Activated T-helper 2 cell treated with anti-CD3 and anti-CD28 coated beads, Interferon-gamma antibody, Interleukin-2, Interleukin-4, amounts not matched to agents 10 μg/mL and 5 μg/mL and 100 μg/mL, durations not matched to agents 14 hours and 24 hours and 36 hours (primary cell): ENCODE data around the gene ATP6V1D. TPM values are rescaled to one million over a fixed set of nuclear protein-coding genes. Genes with fewer than 3 reads are reported as not detected.
"Not testable (repeated sequence)": the region's sequence is repeated elsewhere in the genome, so short reads cannot be mapped to it uniquely, and the experiment has no call there.

Experiments used
- DNase-seq: peaks from one replicate; pipeline ENCODE4 v3.0.0; 2021; ENCODE audit warnings: low spot score
- H3K27ac Mint-ChIP-seq: one replicate; pipeline ENCODE4 v1.8.0; 2021; ENCODE audit warnings: mixed read lengths
- H3K27me3 Mint-ChIP-seq: one replicate; pipeline ENCODE4 v1.8.0; 2021; ENCODE audit warnings: low read depth, mixed read lengths
- H3K36me3 Mint-ChIP-seq: one replicate; pipeline ENCODE4 v1.8.0; 2021; ENCODE audit warnings: low read depth, mixed read lengths
- H3K4me1 Mint-ChIP-seq: one replicate; pipeline ENCODE4 v1.8.0; 2021; ENCODE audit warnings: low read depth, mixed read lengths
- H3K4me3 Mint-ChIP-seq: one replicate; pipeline ENCODE4 v1.8.0; 2021; ENCODE audit warnings: low read depth, mild to moderate bottlenecking, moderate library complexity, mixed read lengths
- H3K9me3 Mint-ChIP-seq: one replicate; pipeline ENCODE4 v1.8.0; 2021; ENCODE audit warnings: mixed read lengths
- intact Hi-C: fragments of 100-400 bp; cut with micrococcal nuclease; formaldehyde crosslinking; loops from one replicate; pipeline ENCODE4 v1.15.1; 2023
- total RNA-seq: library from RNA; stranded (reverse); gene quantifications from 2 replicates; pipeline ENCODE4 v1.2.3, GENCODE V29; 2022

ATP6V1D gene
- 23.6 and 26.8 TPM in 2 replicates for total RNA-seq

DNA sequence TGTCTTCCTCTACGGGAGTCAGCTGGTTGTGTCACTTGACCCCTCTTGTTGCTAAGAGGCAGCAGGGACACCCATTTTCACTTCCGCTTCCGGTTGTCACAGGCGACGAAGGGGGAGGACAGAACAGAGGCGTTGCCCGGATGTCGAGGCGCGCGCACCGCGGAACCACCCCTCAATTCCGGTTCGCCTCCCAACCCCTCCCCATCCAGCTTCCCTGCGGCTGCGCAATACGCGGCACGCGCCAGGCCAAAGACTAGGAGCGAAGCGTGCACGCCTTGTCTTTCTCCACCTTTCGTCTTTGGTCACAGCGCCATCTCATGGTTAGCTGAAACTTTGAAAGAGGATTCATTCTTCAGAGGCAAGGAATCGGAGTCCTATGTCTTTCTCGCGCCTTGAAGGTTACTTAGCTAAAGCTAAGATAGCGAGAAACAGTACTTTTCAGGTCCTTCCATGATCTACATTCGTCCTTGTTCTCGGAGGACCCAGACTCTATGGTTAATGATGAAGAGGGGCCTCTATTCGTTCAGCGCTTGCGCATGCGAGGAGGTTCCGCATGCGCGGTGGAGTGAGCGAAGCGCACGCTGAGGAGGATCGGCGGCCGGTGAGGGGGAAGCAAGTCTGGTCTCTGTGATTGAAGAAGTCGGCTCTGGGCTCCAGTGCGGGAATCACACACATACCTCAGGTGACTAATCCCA, at the start of gene ATP6V1D, which contains the start of gene EIF2S1:
Gene ATP6V1D, minus strand, starts transcription at position 30 of the 695 bp plus-strand sequence. CDS start 106 bp downstream, outside the sequence.
Gene EIF2S1, plus strand, starts transcription at position 554 of the 695 bp plus-strand sequence. CDS start 4,440 bp downstream, outside the sequence.
- Mint-ChIP-seq H3K36me3 (peaks cover 39% of the 10 kb centered on the region), H3K27ac (peak within 1 kb of the TSS; percentile 98), H3K4me3 (peak within 1 kb of the TSS; percentile 97), H3K4me1 (peaks cover 51% of the 10 kb centered on the region), H3K27me3 (no peaks in the 10 kb centered on the region), H3K9me3 (no peaks in the 10 kb centered on the region)
- peak; percentile 100 for DNase-seq
- intact Hi-C loops: loop anchor here (1.0 to 5.0 kb wide), 7 partner anchors 13 to 852 kb away; partner anchors contain the start of genes GPHN, PALS1 and ZFYVE26

GRCh38 chr14:67408122-67408801, 48.7 kb upstream of the ATP6V1D start:
- H3K27ac Mint-ChIP-seq, H3K4me3 Mint-ChIP-seq, H3K36me3 Mint-ChIP-seq, H3K9me3 Mint-ChIP-seq, H3K4me1 Mint-ChIP-seq, DNase-seq, intact Hi-C loops: not testable (repeated sequence)
- H3K27me3 Mint-ChIP-seq: peaks cover 21% of the 10 kb centered on the region

GRCh38 chr14:67405771-67406170, 46.2 kb upstream of the ATP6V1D start:
- DNase-seq: no peak
- peaks cover 12% of the 10 kb centered on the region for H3K27me3 Mint-ChIP-seq

GRCh38 chr14:67400434-67400833, 40.8 kb upstream of the ATP6V1D start:
- H3K4me1 Mint-ChIP-seq: no peaks in the 10 kb centered on the region
- intact Hi-C loops: no loop called here
- H3K27ac Mint-ChIP-seq: no peak overlapping the region
- no peaks in the 10 kb centered on the region for H3K36me3 Mint-ChIP-seq
- no peak overlapping the region for H3K4me3 Mint-ChIP-seq
- peaks cover 6% of the 10 kb centered on the region for H3K27me3 Mint-ChIP-seq
- no peaks in the 10 kb centered on the region for H3K9me3 Mint-ChIP-seq
- DNase-seq: no peak

More at GRCh38 chr14:67405771-67406170, 46.2 kb upstream of the ATP6V1D start:
- no peaks in the 10 kb centered on the region for H3K4me1 Mint-ChIP-seq
- no peaks in the 10 kb centered on the region for H3K9me3 Mint-ChIP-seq
- no peak overlapping the region for H3K27ac Mint-ChIP-seq
- intact Hi-C loops: no loop called here
- H3K36me3 Mint-ChIP-seq: no peaks in the 10 kb centered on the region
- H3K4me3 Mint-ChIP-seq: no peak overlapping the region

GRCh38 chr14:67397536-67397935, 37.9 kb upstream of the ATP6V1D start:
- intact Hi-C loops: no loop called here
- H3K9me3 Mint-ChIP-seq: no peaks in the 10 kb centered on the region
- no peaks in the 10 kb centered on the region for H3K36me3 Mint-ChIP-seq
- H3K27me3 Mint-ChIP-seq: peaks cover 4% of the 10 kb centered on the region
- no peaks in the 10 kb centered on the region for H3K4me1 Mint-ChIP-seq
- no peak overlapping the region for H3K27ac Mint-ChIP-seq
- no peak overlapping the region for H3K4me3 Mint-ChIP-seq
- DNase-seq: no peak

GRCh38 chr14:67396381-67396970, 36.9 kb upstream of the ATP6V1D start:
- intact Hi-C loops: no loop called here
- no peak overlapping the region for H3K4me3 Mint-ChIP-seq
- no peaks in the 10 kb centered on the region for H3K36me3 Mint-ChIP-seq
- peaks cover 1% of the 10 kb centered on the region for H3K4me1 Mint-ChIP-seq
- no peaks in the 10 kb centered on the region for H3K9me3 Mint-ChIP-seq
- peaks cover 1% of the 10 kb centered on the region for H3K27me3 Mint-ChIP-seq
- H3K27ac Mint-ChIP-seq: no peak overlapping the region
- no peak for DNase-seq

DNA sequence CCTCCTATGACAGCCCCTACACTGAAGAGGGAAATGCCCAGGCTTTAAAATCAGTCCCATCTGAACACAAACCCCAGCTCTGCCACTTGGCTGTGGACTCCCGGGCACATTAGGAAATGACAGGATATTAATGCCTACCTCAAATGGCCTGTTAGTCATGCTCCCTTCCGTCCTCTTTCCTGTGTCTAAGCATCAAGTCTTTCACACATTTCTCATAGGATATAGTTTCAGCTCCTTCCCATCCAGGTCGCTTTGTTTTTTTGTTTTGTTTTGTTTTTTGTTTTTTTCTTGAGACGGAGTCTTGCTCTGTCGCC, 36.2 kb upstream of the ATP6V1D start:
- Mint-ChIP-seq H3K4me3 (no peak overlapping the region), H3K27me3 (peaks cover 1% of the 10 kb centered on the region), H3K36me3 (no peaks in the 10 kb centered on the region), H3K9me3 (no peaks in the 10 kb centered on the region), H3K4me1 (peaks cover 7% of the 10 kb centered on the region), H3K27ac (no peak overlapping the region)
- intact Hi-C loops: no loop called here
- no peak for DNase-seq

DNA sequence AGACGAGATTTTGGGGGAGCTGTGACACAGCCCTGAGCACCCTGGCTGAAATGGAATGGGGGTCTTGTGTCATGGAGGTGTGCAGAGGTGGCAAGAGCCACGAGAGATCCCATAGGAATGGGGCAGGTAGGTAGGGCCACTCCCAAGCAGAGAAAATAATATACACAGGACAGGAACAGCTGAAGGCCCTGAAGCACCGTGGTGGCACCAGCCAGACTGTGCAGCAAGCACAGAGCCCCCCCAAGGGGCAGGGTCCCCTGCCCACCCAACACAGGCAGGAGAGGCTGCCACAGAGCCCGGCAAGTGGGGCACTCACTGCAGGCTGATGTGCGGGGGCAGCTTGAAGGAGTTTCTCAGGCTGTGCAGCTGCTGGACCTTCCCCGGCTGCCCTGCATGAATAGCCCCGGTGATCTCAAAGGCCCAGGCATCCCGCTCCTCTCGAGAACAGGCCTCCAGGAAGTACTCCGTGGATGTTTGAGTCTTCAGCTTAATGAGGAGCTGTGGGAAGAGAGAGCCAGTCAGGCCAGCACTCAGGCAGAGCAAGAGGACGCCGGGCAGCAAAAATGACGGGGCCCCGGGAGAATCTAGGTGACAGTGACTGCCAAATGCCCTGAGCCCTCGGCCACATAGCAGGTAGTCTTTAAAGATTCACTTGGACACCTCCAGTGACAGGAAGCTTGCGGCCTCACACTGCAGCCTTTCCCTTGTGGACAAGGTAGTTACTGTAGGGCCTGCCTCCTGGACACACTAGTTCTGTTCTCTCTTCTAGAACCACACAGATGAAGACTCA, 35.7 kb upstream of the ATP6V1D start:
- no peaks in the 10 kb centered on the region for H3K9me3 Mint-ChIP-seq
- no peaks in the 10 kb centered on the region for H3K36me3 Mint-ChIP-seq
- no peak overlapping the region for H3K4me3 Mint-ChIP-seq
- no peak for DNase-seq
- no peak overlapping the region for H3K27ac Mint-ChIP-seq
- H3K4me1 Mint-ChIP-seq: peaks cover 10% of the 10 kb centered on the region
- intact Hi-C loops: no loop called here
- H3K27me3 Mint-ChIP-seq: peaks cover 1% of the 10 kb centered on the region

GRCh38 chr14:67393689-67394088, 34.1 kb upstream of the ATP6V1D start:
- H3K27ac Mint-ChIP-seq: no peak overlapping the region
- H3K9me3 Mint-ChIP-seq: no peaks in the 10 kb centered on the region
- no peaks in the 10 kb centered on the region for H3K27me3 Mint-ChIP-seq
- H3K4me1 Mint-ChIP-seq: peaks cover 10% of the 10 kb centered on the region
- DNase-seq: no peak
- intact Hi-C loops: no loop called here
- H3K36me3 Mint-ChIP-seq: no peaks in the 10 kb centered on the region
- H3K4me3 Mint-ChIP-seq: no peak overlapping the region

- intact Hi-C loops: no loop called here
- Mint-ChIP-seq H3K9me3 (no peaks in the 10 kb centered on the region), H3K27ac (no peak overlapping the region), H3K4me3 (no peak overlapping the region), H3K27me3 (no peaks in the 10 kb centered on the region), H3K36me3 (no peaks in the 10 kb centered on the region), H3K4me1 (peaks cover 10% of the 10 kb centered on the region)
- no peak for DNase-seq
These were observed 33.2 kb upstream of the ATP6V1D start for GRCh38 chr14:67392800-67393199.

DNA sequence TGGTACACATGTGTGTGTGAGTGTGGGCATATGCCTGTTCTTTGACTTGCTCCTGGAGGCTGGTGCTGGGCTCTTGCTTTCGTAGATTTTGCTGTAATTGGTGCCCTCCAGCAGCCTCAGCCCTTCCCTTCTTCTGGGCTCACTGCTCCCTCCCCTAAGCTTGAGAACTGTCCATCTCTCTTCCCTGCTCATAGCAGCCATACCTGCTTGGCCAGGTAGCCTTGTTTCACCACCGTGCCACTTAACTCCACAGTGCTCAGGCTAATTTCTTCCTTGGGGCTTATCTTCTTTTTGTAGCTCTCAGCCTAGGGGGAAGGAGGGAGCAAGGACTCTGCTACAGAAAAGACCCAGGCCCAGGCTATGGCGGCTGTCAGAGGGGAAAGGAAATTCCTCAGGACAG, 32.5 kb upstream of the ATP6V1D start:
- no peaks in the 10 kb centered on the region for H3K27me3 Mint-ChIP-seq
- no peaks in the 10 kb centered on the region for H3K9me3 Mint-ChIP-seq
- intact Hi-C loops: no loop called here
- no peak overlapping the region for H3K4me3 Mint-ChIP-seq
- peaks cover 5% of the 10 kb centered on the region for H3K36me3 Mint-ChIP-seq
- H3K4me1 Mint-ChIP-seq: peaks cover 10% of the 10 kb centered on the region
- DNase-seq: no peak
- no peak overlapping the region for H3K27ac Mint-ChIP-seq

- no peak overlapping the region for H3K27ac Mint-ChIP-seq
- intact Hi-C loops: no loop called here
- H3K27me3 Mint-ChIP-seq: no peaks in the 10 kb centered on the region
- H3K36me3 Mint-ChIP-seq: peaks cover 12% of the 10 kb centered on the region
- no peak overlapping the region for H3K4me3 Mint-ChIP-seq
- peaks cover 10% of the 10 kb centered on the region for H3K4me1 Mint-ChIP-seq
- no peak for DNase-seq
- no peaks in the 10 kb centered on the region for H3K9me3 Mint-ChIP-seq
These were observed 31.7 kb upstream of the ATP6V1D start for GRCh38 chr14:67391268-67391667.
